GM12878 (cell line): ENCODE results near the gene CACNA1E. TPM values are rescaled to one million over a fixed set of nuclear protein-coding genes. Genes with fewer than 3 reads are reported as not detected.

Experiments used
- ATAC-seq: fragments of 200-7000 bp; cut with Tn5 transposase; 3 replicates; pipeline ENCODE4 v1.9.1; 2020; ENCODE audit warnings: mild to moderate bottlenecking, moderate library complexity
- BruUV-seq: library from RNA; stranded (reverse); fragments of 400-500 nt; replicated peaks from 2 replicates; lab custom pipeline; 2021; lab: Mats Ljungman, UMichigan
- CTCF ChIA-PET: fragments of 300-600 bp; sonication (Branson Sonifier 250); formaldehyde crosslinking; extraction: SDS; loops from one replicate; lab custom pipeline; 2021; ENCODE audit warnings: inconsistent platforms; lab: Yijun Ruan, JAX
- POLR2A ChIA-PET: fragments of 350-600 bp; formaldehyde crosslinking; extraction: SDS; loops from one replicate; lab custom pipeline; 2021; ENCODE audit warnings: inconsistent platforms; lab: Charles Lee
- RAD21 ChIA-PET: fragments of 300-600 bp; sonication (Branson Sonifier 250); formaldehyde crosslinking; loops from one replicate; lab custom pipeline; 2023; ENCODE audit warnings: antibody characterized with exemption; ENCODE audit not compliant: unreplicated experiment; lab: Charles Lee
- SMC1A ChIA-PET: fragments of 300-600 bp; sonication (Branson Sonifier 250); formaldehyde crosslinking; loops from one replicate; lab custom pipeline; 2023; ENCODE audit not compliant: unreplicated experiment, uncharacterized antibody; lab: Charles Lee
- DNase-seq: peaks from one replicate; pipeline ENCODE4 v3.0.0-alpha.2; 2011; ENCODE audit warnings: low read depth, low spot score
- FAIRE-seq: peaks from 3 replicates; lab custom pipeline; 2011; peaks lifted over from hg19 to GRCh38; lab: Jason Lieb, UNC
- H2AFZ ChIP-seq: 2 replicates; pipeline ENCODE4 v1.6.0; 2011; ENCODE audit warnings: low read depth, low read length, control low read depth; ENCODE audit not compliant: control insufficient read depth
- H3K27ac ChIP-seq: 2 replicates; pipeline ENCODE4 v1.5.1; 2011; ENCODE audit warnings: control low read depth; ENCODE audit not compliant: control insufficient read depth, insufficient read depth
- H3K27me3 ChIP-seq, 2 experiments: replicated peaks in 1 of 2; 2 replicates each; pipeline versions ENCODE4 v1.6.0 to v1.6.1; 2011; ENCODE audit warnings: low read length in 1 of 2; ENCODE audit not compliant: control insufficient read depth in 2 of 2, insufficient read depth in 2 of 2
- H3K36me3 ChIP-seq, 2 experiments: 2 replicates each; pipeline ENCODE4 v1.5.1; 2011; ENCODE audit warnings: low read length in 1 of 2; ENCODE audit not compliant: control insufficient read depth in 2 of 2, insufficient read depth in 2 of 2
- H3K4me1 ChIP-seq: 2 replicates; pipeline ENCODE4 v1.6.1; 2011; ENCODE audit warnings: mild to moderate bottlenecking, low read length, moderate library complexity, mixed read lengths; ENCODE audit not compliant: control insufficient read depth, insufficient read depth
- H3K4me2 ChIP-seq: 2 replicates; pipeline ENCODE4 v1.6.0; 2011; ENCODE audit warnings: control low read depth; ENCODE audit not compliant: control insufficient read depth, insufficient read depth
- H3K4me3 ChIP-seq: fragments of 200-600 bp; sonication (generic); 2 replicates; pipeline ENCODE4 v1.5.1; 2016
- H3K79me2 ChIP-seq: 2 replicates; pipeline ENCODE4 v1.6.0; 2011; ENCODE audit warnings: low read length; ENCODE audit not compliant: control insufficient read depth, insufficient read depth
- H3K9ac ChIP-seq: 2 replicates; pipeline ENCODE4 v1.8.0; 2011; ENCODE audit warnings: low read length, control low read depth, mixed read lengths; ENCODE audit not compliant: control insufficient read depth, insufficient read depth
- H3K9me3 ChIP-seq: replicated peaks from 3 replicates; pipeline ENCODE4 v1.5.1; 2011; ENCODE audit warnings: mild to moderate bottlenecking, low read length; ENCODE audit not compliant: control insufficient read depth, insufficient read depth
- H4K20me1 ChIP-seq: 2 replicates; pipeline ENCODE4 v1.6.0; 2011; ENCODE audit not compliant: control insufficient read depth, insufficient read depth
- FOXK2 ChIP-seq: fragments of 450-650 bp; IDR thresholded peaks from 2 replicates; pipeline ENCODE4 v1.6.1; 2017; ENCODE audit warnings: mild to moderate bottlenecking, moderate library complexity
- GATAD2B ChIP-seq: fragments of 450-650 bp; conservative IDR thresholded peaks from 2 replicates; pipeline ENCODE4 v1.6.1; 2017; ENCODE audit warnings: low read depth, mild to moderate bottlenecking, moderate library complexity
- HDAC2 ChIP-seq: fragments of 200-600 bp; sonication (generic); IDR thresholded peaks from 2 replicates; pipeline ENCODE4 v1.6.1; 2017
- JUND ChIP-seq: IDR thresholded peaks from 2 replicates; pipeline ENCODE4 v1.6.1; 2012; ENCODE audit warnings: low read depth, mild to moderate bottlenecking, low read length, improper control_type of control experiment, moderate library complexity
- NFXL1 ChIP-seq: fragments of 450-650 bp; IDR thresholded peaks from 2 replicates; pipeline ENCODE4 v1.6.1; 2017; ENCODE audit warnings: antibody characterized with exemption, mild to moderate bottlenecking, borderline replicate concordance
- PML ChIP-seq: IDR thresholded peaks from 2 replicates; pipeline ENCODE4 v1.6.1; 2012; ENCODE audit warnings: low read length, inconsistent platforms
- RAD21 ChIP-seq: IDR thresholded peaks from 2 replicates; pipeline ENCODE4 v1.6.1; 2011; ENCODE audit warnings: mild to moderate bottlenecking, low read depth, low read length, moderate library complexity; ENCODE audit not compliant: insufficient read depth
- STAT3 ChIP-seq: IDR thresholded peaks from 2 replicates; pipeline ENCODE4 v1.6.1; 2011; ENCODE audit warnings: low read depth, low read length, improper control_type of control experiment
- ZNF207 ChIP-seq: fragments of 450-650 bp; IDR thresholded peaks from 2 replicates; pipeline ENCODE4 v1.6.1; 2014; ENCODE audit warnings: antibody characterized with exemption, mild to moderate bottlenecking, borderline replicate concordance
- ZNF384 ChIP-seq: IDR thresholded peaks from 2 replicates; pipeline ENCODE4 v1.6.1; 2012; ENCODE audit warnings: low read depth, mild to moderate bottlenecking, low read length, improper control_type of control experiment, borderline replicate concordance
- ZZZ3 ChIP-seq: IDR thresholded peaks from 2 replicates; pipeline ENCODE4 v1.6.1; 2011; ENCODE audit warnings: low read depth; ENCODE audit not compliant: control insufficient read depth, insufficient read length
- WGBS: methylation state at CpG from one replicate; pipeline ENCODE4 v1.1.6; 2016; ENCODE audit warnings: low lambda C conversion rate; ENCODE audit not compliant: insufficient replicate concordance, insufficient coverage; ENCODE audit errors: missing lambda C conversion rate; 5-methylcytosine and 5-hydroxymethylcytosine counted together
- in situ Hi-C: fragments of 300-500 bp; cut with MboI; formaldehyde crosslinking; loops from 9 replicates; pipeline ENCODE4 v1.14.3; 2018; ENCODE audit warnings: mixed read lengths
- intact Hi-C: fragments of 100-400 bp; cut with micrococcal nuclease; formaldehyde crosslinking; loops from one replicate; pipeline ENCODE4 v1.14.2; 2022; ENCODE audit not compliant: unreplicated experiment
- polyA plus RNA-seq, 11 experiments: library from polyadenylated mRNA; depleted of rRNA in 4 of 11; unstranded in 6 of 11; stranded (reverse) in 5 of 11; fragments of >200 nt; fragmentation: Nextera tagmentation in 4 of 11; fragmentation: Illumina TruSeq in 1 of 11; extraction: Ambion mirVana in 4 of 11; extraction: Trizol in 1 of 11; gene quantifications; 1 replicate in 1 of 11; 2 replicates in 10 of 11; pipeline versions ENCODE4 v1.2.1 to v1.2.3, GENCODE V29; 2011 to 2016; ENCODE audit warnings: inconsistent platforms in 2 of 11, missing spikeins in 2 of 11, low read depth in 1 of 11
- total RNA-seq, 4 experiments: library from RNA; depleted of rRNA in 3 of 4; stranded (reverse); fragments of >200 nt in 3 of 4; fragmentation: Illumina TruSeq in 1 of 4; extraction: Trizol in 1 of 4; gene quantifications; 2 replicates each; pipeline versions ENCODE4 v1.2.1 to v1.2.3, GENCODE V29; 2013 to 2021

CACNA1E gene
- total and polyA plus RNA-seq, 10 of the 15 experiments (the other 5 are each of a cell fraction or from before 2014, with no cell fraction given) = 0.57 to 22.0 (median 8.5) TPM

DNA sequence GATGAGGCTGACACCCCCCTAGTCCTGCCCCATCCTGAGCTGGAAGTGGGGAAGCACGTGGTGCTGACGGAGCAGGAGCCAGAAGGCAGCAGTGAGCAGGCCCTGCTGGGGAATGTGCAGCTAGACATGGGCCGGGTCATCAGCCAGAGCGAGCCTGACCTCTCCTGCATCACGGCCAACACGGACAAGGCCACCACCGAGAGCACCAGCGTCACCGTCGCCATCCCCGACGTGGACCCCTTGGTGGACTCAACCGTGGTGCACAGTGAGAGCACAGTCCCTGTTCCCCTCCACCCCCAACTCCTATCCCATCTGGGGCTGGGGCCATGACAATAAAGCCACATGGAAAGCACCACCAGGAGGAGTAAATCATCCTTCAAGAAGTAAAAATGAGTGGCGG, 250.2 kb downstream of the CACNA1E start (continued):
- TF ChIP-seq NFXL1 = no peak
- TF ChIP-seq GATAD2B = no peak
- TF ChIP-seq FOXK2 = no peak
- TF ChIP-seq STAT3 = no peak
- no peak for TF ChIP-seq JUND
- no peak for TF ChIP-seq ZZZ3
- no peak for TF ChIP-seq ZNF384
- TF ChIP-seq, all 136 proteins: peak for 0

- ATAC-seq = no peak
Observed at GRCh38 chr1:181737056-181737455, 253.7 kb downstream of the CACNA1E start.

More at GRCh38 chr1:181737056-181737455, 253.7 kb downstream of the CACNA1E start:
- ChIA-PET POLR2A (no interaction called here), SMC1A (no interaction called here), CTCF (no interaction called here), RAD21 (no interaction called here)
- TF ChIP-seq HDAC2 (no peak), RAD21 (peak; percentile 17; the same call in 1 of the 2 replicates), ZNF207 (no peak), ZNF384 (no peak), PML (no peak)
- no TSS peak for BruUV-seq
- H3K27me3 ChIP-seq = no peaks in the 10 kb centered on the region
- no peaks in the 10 kb centered on the region for H3K4me1 ChIP-seq
- no peak overlapping the region for H3K9ac ChIP-seq
- intact Hi-C loops (no loop called here), in situ Hi-C loops (no loop called here)
- H3K4me2 ChIP-seq = no peak overlapping the region
- H3K36me3 ChIP-seq = peaks cover 3 to 5% of the 10 kb centered on the region in 2 experiments; a peak in 2 of 4 replicates
- H2AFZ ChIP-seq = no peak overlapping the region
- FAIRE-seq (no peak), DNase-seq (no peak)
- no peaks in the 10 kb centered on the region; the same call in 1 of the 2 replicates for H4K20me1 ChIP-seq
- no peaks in the 10 kb centered on the region for H3K79me2 ChIP-seq
- 53% methylated on average over 5 of the region's 5 CpGs for WGBS
- H3K9me3 ChIP-seq = no peaks in the 10 kb centered on the region
- H3K4me3 ChIP-seq = no peak overlapping the region
- no peak overlapping the region for H3K27ac ChIP-seq
